Stomach (tissue), 4 donors: ENCODE results near the gene NDUFV1.

Source experiments
- EP300 ChIP-seq: sonication (generic); formaldehyde crosslinking; IDR thresholded peaks from one replicate; pipeline ENCODE4 v1.6.1; 2017; ENCODE audit warnings: antibody characterized with exemption
- POLR2A ChIP-seq, 4 donors: fragments of 450-650 bp; IDR thresholded peaks; one replicate each; pipeline ENCODE4 v1.6.1; 2016; ENCODE audit warnings: antibody characterized with exemption in 4 of 4, control low read depth in 2 of 4, mild to moderate bottlenecking in 1 of 4, moderate library complexity in 1 of 4
- POLR2AphosphoS5 ChIP-seq, 3 donors: sonication (generic); formaldehyde crosslinking; IDR thresholded peaks; one replicate each; pipeline ENCODE4 v1.6.1; 2016; ENCODE audit warnings: antibody characterized with exemption in 3 of 3
- TF ChIP-seq, protein P1 (sequence below), 7 experiments: fragments of 450-650 bp in 4 of 7; fragments of 200-600 bp in 3 of 7; sonication (generic) in 3 of 7; IDR thresholded peaks; one replicate each; pipeline ENCODE4 v1.5.1; 2016 to 2019; ENCODE audit warnings: antibody characterized with exemption in 7 of 7, control low read depth in 2 of 7, mild to moderate bottlenecking in 1 of 7

DNA sequence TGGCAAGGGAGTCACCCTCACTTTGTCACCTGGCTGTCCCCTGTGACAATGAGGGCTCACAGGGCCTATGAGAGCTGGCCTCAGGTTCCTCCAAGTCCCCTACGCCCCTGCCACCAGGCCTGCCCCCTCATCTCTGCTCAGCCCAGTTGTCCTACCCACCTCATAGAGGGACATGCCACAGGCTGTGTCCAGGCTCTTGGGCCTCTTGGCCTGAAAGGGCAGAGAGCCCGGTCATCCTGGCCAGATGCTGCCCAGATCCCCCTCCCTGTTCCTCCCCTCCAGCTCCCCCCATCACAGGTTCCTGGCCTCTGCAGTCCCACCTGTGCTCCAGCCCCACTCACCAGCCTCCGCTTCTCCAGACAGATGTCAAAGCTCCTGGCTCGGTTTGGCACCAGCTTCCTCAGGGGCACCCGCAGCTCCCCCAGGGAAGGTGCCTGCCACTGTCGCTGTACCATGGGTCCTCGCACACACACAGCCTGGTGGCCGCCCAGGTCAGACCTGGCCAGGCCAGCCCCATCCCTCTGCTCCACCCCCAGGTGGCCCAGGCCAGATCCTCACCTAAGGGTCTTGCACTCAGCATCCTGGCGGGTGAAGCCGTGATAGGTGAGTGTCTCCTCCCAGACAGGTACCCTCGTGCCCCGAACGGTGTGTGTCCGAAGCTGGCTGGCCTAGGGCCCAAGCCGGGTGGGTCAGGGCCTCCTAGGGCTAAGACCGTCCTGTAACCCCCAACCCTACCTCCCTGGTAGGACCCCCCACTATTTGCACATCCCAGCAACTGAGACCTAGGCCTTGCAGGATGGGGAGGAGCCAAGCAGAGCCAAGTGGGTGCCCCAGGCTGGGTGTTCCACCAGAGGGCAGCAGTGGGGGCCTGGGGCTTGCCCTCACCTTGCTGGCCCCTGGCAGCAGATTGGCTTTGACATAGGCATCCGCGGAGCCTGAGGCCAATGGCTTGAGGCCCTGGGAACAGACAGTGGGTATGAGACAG lies 8.3 kb downstream of the NDUFV1 start:
- TF ChIP-seq POLR2A (IDR thresholded peaks at IDR 0.05) = no peak
- TF ChIP-seq, protein P1, sequence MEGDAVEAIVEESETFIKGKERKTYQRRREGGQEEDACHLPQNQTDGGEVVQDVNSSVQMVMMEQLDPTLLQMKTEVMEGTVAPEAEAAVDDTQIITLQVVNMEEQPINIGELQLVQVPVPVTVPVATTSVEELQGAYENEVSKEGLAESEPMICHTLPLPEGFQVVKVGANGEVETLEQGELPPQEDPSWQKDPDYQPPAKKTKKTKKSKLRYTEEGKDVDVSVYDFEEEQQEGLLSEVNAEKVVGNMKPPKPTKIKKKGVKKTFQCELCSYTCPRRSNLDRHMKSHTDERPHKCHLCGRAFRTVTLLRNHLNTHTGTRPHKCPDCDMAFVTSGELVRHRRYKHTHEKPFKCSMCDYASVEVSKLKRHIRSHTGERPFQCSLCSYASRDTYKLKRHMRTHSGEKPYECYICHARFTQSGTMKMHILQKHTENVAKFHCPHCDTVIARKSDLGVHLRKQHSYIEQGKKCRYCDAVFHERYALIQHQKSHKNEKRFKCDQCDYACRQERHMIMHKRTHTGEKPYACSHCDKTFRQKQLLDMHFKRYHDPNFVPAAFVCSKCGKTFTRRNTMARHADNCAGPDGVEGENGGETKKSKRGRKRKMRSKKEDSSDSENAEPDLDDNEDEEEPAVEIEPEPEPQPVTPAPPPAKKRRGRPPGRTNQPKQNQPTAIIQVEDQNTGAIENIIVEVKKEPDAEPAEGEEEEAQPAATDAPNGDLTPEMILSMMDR (IDR thresholded peaks at IDR 0.05) = peak in 5 of 7 experiments; percentile 23 to 48 (median 32)
- TF ChIP-seq EP300 = no peak
- no peak for TF ChIP-seq POLR2AphosphoS5 (IDR thresholded peaks at IDR 0.05)
